Iris pigment epithelial cell (primary cell): ENCODE data around the gene SH3PXD2A.
A peak's percentile ranks its signal among the peaks of the same experiment; 100 is the strongest.

ENCODE experiments used
- DNase-seq: peaks from one replicate; pipeline ENCODE4 v3.0.0-alpha.2; 2011; ENCODE audit warnings: low read depth

Gene SH3PXD2A

DNA sequence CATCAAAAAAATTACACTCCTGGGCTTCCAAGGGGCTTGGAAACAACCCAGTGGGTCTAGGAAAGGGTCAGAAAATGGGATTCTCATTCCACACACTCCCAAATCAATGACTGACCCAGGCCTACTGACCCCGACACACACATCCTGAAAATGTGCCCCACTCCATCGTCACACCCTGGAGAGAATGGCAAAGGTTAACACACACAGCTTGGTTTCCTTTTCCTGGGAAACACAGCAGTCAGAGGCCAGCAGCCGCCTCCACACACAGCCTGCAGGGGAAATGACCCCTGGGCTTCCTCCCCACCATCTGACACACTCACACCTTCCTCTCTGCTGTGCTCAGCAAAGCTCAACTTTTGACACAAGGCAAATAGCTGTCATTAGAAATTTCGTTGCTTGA is 42.9 kb downstream of the SH3PXD2A start:
- no peak for DNase-seq

DNA sequence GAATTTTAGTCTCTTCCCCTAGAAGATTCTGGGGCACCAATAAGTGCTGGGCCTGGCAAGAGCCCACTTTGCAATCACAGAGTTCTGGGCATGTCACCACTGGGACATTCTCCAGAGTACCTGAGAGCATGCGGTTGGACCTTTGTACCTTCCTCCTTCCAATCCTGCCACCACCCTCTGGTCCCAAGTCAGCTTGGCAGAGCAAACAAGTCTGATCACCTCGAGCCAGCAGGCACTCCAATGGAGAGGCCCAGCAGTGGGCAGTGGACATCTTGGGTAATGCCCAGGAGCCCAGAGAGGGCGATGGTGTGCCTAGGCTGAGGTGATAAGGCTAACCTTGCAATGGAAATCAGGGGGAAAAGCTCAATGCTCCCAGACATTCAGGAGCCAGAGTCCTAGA is 43.4 kb downstream of the SH3PXD2A start:
- DNase-seq = no peak

DNA sequence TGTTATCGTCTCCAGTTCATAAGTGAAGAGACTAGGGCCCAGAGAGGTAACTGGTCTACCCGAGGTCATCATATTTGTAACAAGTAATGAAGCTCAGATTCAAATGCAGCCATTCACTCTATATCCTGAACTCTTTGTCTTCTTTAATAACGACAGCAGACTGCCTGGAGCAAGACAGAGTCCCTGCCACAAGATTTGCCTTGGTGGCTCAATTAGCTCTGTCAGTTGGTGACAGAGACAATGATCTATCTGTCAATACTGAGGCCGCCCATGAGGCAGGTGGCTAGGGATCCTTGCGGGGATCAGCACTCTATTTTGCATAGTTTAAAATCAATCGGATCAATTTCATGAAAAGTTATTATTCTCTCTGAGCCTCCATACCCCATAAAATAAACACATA is 43.9 kb downstream of the SH3PXD2A start:
- no peak for DNase-seq

DNA sequence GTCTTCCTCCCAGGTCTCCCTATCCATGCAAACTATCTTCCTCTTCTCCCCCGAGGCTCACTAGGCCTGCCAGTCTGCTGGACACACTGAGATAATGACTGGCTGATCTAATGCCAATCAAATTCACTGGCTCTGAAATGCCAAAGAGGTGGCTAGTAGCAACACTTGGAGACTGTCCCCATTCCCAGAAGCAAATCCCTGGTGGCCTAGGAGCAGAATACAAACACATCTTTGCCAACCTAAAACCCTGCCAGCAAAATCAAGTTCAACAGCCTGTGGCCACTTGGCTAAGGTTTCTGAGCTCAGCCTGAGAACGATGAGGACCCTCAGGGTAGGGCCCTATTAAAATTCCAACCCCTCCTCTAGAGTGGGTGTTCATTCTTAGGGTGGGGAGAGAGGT is 46.6 kb downstream of the SH3PXD2A start:
- no peak for DNase-seq

GRCh38 chr10:103807996-103808395 is 47.4 kb downstream of the SH3PXD2A start:
- DNase-seq = no peak

DNA sequence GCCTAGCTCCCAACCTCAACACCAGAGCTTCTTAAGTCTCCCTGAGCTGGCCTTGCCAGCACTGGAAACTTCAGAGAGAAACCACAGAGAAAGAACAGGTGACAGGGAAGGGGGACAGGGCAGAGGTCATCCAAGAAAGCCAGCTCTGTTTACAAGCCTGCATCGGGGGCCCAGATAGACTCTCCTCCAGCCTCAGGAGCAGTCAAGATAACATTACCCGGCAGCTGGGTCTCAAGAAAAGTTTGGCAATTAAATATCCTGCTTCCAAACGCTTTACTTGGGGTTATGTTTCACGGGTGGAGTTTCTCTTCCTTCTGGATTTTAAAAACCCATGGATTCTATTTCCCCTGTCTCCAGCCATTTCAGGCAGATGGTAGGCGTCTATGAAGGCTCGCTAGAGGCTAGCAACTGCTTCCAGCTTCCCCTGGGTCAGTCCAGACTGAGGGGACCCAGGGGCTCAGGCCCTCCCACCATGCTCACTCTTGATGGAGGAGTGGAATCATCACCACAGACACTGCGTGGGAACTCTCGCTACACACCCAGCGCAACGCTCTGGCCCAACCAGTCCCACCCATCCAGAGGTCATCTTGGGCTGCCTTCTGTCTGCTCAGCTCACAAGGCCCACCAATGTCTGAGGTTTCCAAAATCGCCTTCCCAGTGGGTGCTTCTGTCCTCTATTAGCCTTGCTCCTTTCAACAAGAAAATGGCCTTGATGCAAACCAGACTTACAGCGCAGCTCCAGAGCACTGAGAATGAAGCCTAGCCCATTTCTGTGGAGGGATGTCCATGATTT is 48.8 kb downstream of the SH3PXD2A start:
- no peak for DNase-seq

GRCh38 chr10:103805781-103806180 is 49.6 kb downstream of the SH3PXD2A start:
- DNase-seq = no peak

DNA sequence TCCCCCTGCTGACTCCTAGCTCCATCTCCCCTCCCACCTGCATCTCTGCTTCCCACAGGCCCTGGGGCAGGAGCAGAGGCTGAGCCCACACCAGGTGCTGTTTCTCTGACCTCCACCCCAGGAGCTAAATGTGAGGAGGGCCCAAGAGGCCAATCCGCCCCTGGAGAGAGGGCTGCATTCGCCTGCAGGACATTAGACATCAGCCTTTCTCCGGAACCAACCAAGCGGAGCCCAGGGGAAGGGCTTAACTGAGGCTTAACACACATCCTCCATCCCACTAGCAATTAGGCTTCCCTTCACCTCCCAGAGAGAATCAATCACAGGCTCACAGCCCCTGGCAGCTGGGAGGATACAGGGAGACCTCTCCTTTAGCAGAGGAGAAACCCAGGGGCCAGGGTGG is 50.5 kb downstream of the SH3PXD2A start:
- no peak for DNase-seq

GRCh38 chr10:103803941-103804340 is 51.4 kb downstream of the SH3PXD2A start:
- DNase-seq = no peak

DNA sequence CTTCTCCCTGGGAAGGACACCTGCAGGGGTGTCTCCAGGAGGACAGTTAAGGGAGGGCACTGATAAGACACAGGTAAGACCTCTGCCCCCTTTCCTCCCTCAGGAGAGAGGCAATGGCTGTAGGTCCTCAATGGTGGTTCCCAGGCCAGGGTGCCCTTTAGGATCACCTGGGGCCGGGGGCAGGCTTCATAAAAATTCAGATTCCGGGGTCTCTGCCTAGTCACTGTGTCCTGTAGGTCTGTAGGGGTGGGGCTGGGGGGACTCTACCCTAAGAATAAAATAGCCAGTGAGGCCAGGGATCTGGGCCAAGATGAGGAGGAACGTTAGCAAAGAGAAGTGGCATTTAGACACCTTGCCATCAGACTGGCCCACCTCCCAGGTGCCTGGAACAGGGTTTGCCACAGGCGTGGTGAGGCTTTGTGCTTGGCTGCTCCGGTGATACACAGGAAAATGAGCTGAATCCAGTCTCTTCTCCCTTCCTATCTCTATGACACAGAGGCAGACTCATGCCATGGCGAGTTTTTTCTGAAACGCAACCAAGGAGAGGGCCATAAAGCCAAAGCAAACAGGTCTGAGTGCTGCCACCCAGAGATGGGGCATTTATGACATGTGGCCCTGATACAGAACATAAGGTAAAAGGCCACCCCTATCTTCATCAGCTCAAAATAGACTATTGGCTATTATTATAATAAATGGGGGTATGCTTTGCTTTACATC is 52.6 kb downstream of the SH3PXD2A start:
- no peak for DNase-seq

- DNase-seq = no peak
These were observed 53.3 kb downstream of the SH3PXD2A start for GRCh38 chr10:103802081-103802480.

- peak; percentile 19 for DNase-seq
These were observed 54.4 kb downstream of the SH3PXD2A start for GRCh38 chr10:103800789-103801540.

DNA sequence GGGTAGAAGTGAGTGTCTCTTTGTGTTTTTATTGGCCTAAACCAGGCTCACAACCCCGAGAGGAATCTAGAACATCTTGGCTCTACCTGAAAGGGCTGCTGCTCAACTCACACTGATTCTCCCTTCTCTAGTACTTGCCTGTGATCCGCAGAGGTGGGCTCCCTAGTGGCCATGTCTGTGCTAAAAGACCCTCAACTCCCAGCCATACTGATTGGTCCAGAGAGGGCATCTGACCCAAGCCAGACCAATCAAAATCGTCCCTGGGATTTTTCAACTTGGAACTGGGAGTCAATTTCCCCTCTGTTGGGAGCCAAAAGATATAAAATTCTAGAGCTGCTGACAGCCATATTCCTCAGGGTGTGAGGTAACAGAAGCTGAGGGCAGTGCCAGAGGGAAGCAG is 55.3 kb downstream of the SH3PXD2A start:
- no peak for DNase-seq

- DNase-seq = no peak
These were observed 56.0 kb downstream of the SH3PXD2A start for GRCh38 chr10:103799341-103799740.

- no peak for DNase-seq
These were observed 56.9 kb downstream of the SH3PXD2A start for GRCh38 chr10:103798511-103798910.

- no peak for DNase-seq
These were observed 57.5 kb downstream of the SH3PXD2A start for GRCh38 chr10:103797857-103798256.

- DNase-seq = no peak
These were observed 59.6 kb downstream of the SH3PXD2A start for GRCh38 chr10:103795634-103796270.

- no peak for DNase-seq
These were observed 60.4 kb downstream of the SH3PXD2A start for GRCh38 chr10:103794996-103795395.

DNA sequence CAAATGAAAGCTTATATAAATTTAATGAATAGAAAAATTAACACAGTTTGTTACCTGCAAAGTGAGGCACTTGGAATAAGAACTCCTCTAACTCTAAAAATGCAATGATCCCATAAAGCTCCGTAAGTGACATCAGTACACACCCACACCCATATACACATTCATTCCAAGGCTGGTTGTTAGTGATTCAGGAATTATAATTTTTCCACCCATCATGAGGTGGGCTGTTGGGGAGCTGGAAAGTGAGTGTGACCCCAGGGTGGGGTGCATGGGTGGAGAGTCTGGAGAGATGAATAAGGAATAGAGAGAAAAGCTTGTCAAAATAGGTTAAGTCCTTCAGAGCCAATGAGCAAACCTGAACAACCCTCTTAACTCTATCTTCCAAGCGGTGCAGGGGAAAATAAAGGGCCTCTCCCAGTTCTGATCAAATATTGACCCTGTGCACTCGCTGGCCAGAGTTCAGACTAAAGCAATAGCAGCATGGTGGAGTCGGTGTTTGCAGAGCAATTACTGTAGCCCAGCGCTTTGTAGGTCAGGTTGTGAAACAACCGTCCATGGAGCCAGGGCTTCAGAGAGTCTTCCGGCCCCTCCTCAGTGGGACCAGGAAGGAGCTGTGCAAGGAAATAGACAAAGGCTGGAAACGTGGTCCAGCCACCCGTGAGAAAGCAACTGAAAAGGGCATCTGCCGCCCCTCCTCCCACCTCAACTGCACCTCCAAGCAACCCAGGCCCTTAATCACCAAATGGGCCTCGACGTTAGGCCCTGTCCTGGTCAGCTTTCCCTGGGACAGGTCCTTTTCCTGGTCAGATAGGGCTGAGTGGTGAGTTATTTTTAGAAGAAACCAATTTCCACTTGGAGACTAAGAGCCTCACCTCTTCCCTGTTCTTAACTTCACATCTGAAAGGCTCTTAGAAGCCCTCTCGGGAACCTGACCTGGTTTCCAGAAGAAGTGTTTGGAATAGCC is 61.2 kb downstream of the SH3PXD2A start:
- DNase-seq = no peak

- no peak for DNase-seq
These were observed 61.9 kb downstream of the SH3PXD2A start for GRCh38 chr10:103793429-103793828.

- DNase-seq = no peak
These were observed 62.8 kb downstream of the SH3PXD2A start for GRCh38 chr10:103792547-103792946.
